WTC11 (cell line): Measurements from ENCODE around the gene SERP2. TPM values are rescaled to one million over a fixed set of nuclear protein-coding genes. Genes with fewer than 3 reads are reported as not detected.

Experiments
- ATAC-seq: fragments of 200-7000 bp; cut with Tn5 transposase; 2 replicates; pipeline ENCODE4 v1.10.0; 2021; ENCODE audit warnings: mild to moderate bottlenecking, moderate library complexity
- CTCF ChIA-PET: fragments of 300-600 bp; sonication (Branson Sonifier 250); formaldehyde crosslinking; loops from one replicate; lab custom pipeline; 2021; ENCODE audit warnings: antibody characterized with exemption; lab: Charles Lee
- POLR2A ChIA-PET: fragments of 350-600 bp; sonication (Branson Sonifier 250); formaldehyde crosslinking; loops from one replicate; lab custom pipeline; 2021; ENCODE audit warnings: antibody characterized with exemption; lab: Charles Lee
- DNase-seq: peaks from one replicate; pipeline ENCODE4 v3.0.0; 2021; ENCODE audit warnings: low spot score
- H3K27ac Mint-ChIP-seq: 2 replicates; pipeline ENCODE4 v1.8.0; 2021; ENCODE audit warnings: mixed read lengths
- H3K27me3 Mint-ChIP-seq: 2 replicates; pipeline ENCODE4 v1.8.0; 2021; ENCODE audit warnings: low read depth, mild to moderate bottlenecking, moderate library complexity, mixed read lengths
- H3K36me3 Mint-ChIP-seq: 2 replicates; pipeline ENCODE4 v1.8.0; 2021; ENCODE audit warnings: mixed read lengths
- H3K4me1 Mint-ChIP-seq: 2 replicates; pipeline ENCODE4 v1.8.0; 2022; ENCODE audit warnings: mixed read lengths
- H3K4me3 Mint-ChIP-seq: 2 replicates; pipeline ENCODE4 v1.8.0; 2021; ENCODE audit warnings: mild to moderate bottlenecking, moderate library complexity, mixed read lengths
- H3K9me3 Mint-ChIP-seq: 2 replicates; pipeline ENCODE4 v1.8.0; 2021; ENCODE audit warnings: mixed read lengths
- AR ChIP-seq: fragments of 250-450 bp; sonication (Bioruptor Pico); IDR thresholded peaks from 2 replicates; pipeline ENCODE4 v1.9.0; 2021; ENCODE audit warnings: mild to moderate bottlenecking
- ATF1 ChIP-seq: sonication (generic); formaldehyde crosslinking; IDR thresholded peaks from 2 replicates; pipeline ENCODE4 v1.8.1; 2023; ENCODE audit warnings: mild to moderate bottlenecking, moderate library complexity, missing genetic modification reagents
- CREM ChIP-seq: sonication (generic); formaldehyde crosslinking; IDR thresholded peaks from 2 replicates; pipeline ENCODE4 v1.8.1; 2022; ENCODE audit warnings: mild to moderate bottlenecking, missing genetic modification reagents, moderate library complexity
- FOXP4 ChIP-seq: sonication (generic); formaldehyde crosslinking; IDR thresholded peaks from 2 replicates; pipeline ENCODE4 v1.8.0; 2022; ENCODE audit warnings: mild to moderate bottlenecking, missing genetic modification reagents
- GTF2I ChIP-seq: fragments of 250-450 bp; sonication (Bioruptor Pico); conservative IDR thresholded peaks from 2 replicates; pipeline ENCODE4 v1.4.0; 2021; ENCODE audit warnings: mild to moderate bottlenecking
- NFE2L1 ChIP-seq: sonication (generic); formaldehyde crosslinking; IDR thresholded peaks from 2 replicates; pipeline ENCODE4 v1.8.1; 2023; ENCODE audit warnings: missing genetic modification reagents
- NFYB ChIP-seq: sonication (generic); formaldehyde crosslinking; conservative IDR thresholded peaks from 2 replicates; pipeline ENCODE4 v1.8.0; 2022; ENCODE audit warnings: low read depth, missing genetic modification reagents
- RELA ChIP-seq: sonication (generic); formaldehyde crosslinking; IDR thresholded peaks from 2 replicates; pipeline ENCODE4 v1.8.1; 2022; ENCODE audit warnings: missing genetic modification reagents, mild to moderate bottlenecking, borderline replicate concordance
- SMAD3 ChIP-seq: sonication (generic); formaldehyde crosslinking; IDR thresholded peaks from 2 replicates; pipeline ENCODE4 v1.8.0; 2022; ENCODE audit warnings: missing genetic modification reagents, mild to moderate bottlenecking, borderline replicate concordance
- STAT6 ChIP-seq: sonication (generic); formaldehyde crosslinking; conservative IDR thresholded peaks from 2 replicates; pipeline ENCODE4 v1.8.1; 2023; ENCODE audit warnings: mild to moderate bottlenecking, low read depth, missing genetic modification reagents, moderate library complexity
- TP53 ChIP-seq: sonication (generic); formaldehyde crosslinking; IDR thresholded peaks from 2 replicates; pipeline ENCODE4 v1.8.1; 2023; ENCODE audit warnings: mild to moderate bottlenecking, missing genetic modification reagents
- ZNF416 ChIP-seq: fragments of 250-450 bp; sonication (Bioruptor Pico); IDR thresholded peaks from 2 replicates; pipeline ENCODE4 v1.9.0; 2021; ENCODE audit warnings: mild to moderate bottlenecking, inconsistent platforms
- ZNF671 ChIP-seq: fragments of 250-450 bp; sonication (Bioruptor Pico); IDR thresholded peaks from 2 replicates; pipeline ENCODE4 v1.8.0; 2021; ENCODE audit warnings: mild to moderate bottlenecking
- total RNA-seq: library from RNA; stranded (reverse); gene quantifications from 3 replicates; pipeline ENCODE4 v1.2.3, GENCODE V29; 2021
- TF ChIP-seq, protein P1 (sequence below): sonication (generic); formaldehyde crosslinking; conservative IDR thresholded peaks from 2 replicates; pipeline ENCODE4 v1.8.1; 2022; ENCODE audit warnings: mild to moderate bottlenecking, missing genetic modification reagents
- TF ChIP-seq, protein P2 (sequence below): sonication (generic); formaldehyde crosslinking; IDR thresholded peaks from 2 replicates; pipeline ENCODE4 v1.8.0; 2022; ENCODE audit warnings: missing genetic modification reagents
- TF ChIP-seq, protein P3 (sequence below): sonication (generic); formaldehyde crosslinking; IDR thresholded peaks from 2 replicates; pipeline ENCODE4 v1.8.1; 2023; ENCODE audit warnings: mild to moderate bottlenecking, missing genetic modification reagents, borderline replicate concordance
- TF ChIP-seq, protein P4 (sequence below): sonication (generic); formaldehyde crosslinking; IDR thresholded peaks from 2 replicates; pipeline ENCODE4 v1.8.0; 2023; ENCODE audit warnings: missing genetic modification reagents
- TF ChIP-seq, protein P5 (sequence below): sonication (generic); formaldehyde crosslinking; IDR thresholded peaks from 2 replicates; pipeline ENCODE4 v1.8.1; 2022; ENCODE audit warnings: mild to moderate bottlenecking, missing genetic modification reagents, moderate library complexity, borderline replicate concordance

SERP2 gene
- total RNA-seq, 1 experiment from 2014 or later, result 1.2 TPM

DNA sequence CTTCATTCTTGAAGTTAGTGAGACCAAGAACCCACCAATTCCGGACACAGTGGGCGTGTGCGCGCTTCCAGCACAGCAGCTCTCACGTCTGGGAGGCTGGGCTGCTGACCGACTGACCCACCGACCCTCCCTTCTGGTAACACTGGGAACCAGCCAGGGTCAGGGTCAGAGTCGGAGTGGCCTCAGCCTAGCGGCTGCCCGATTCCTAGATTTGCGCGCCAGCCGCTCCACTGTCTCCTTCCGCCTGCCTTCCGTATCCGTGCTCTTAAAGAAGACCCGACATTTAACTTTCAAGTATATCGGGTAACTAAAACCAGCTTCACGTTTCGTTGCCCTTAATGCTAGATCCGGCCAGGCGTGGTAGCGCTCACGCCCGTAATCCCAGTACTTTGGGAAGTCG is 41.1 kb downstream of the SERP2 start:
- TF ChIP-seq ZNF416 (CRISPR knock-in tag) (no peak), AR (CRISPR knock-in tag) (no peak), NFE2L1 (CRISPR knock-in tag) (no peak), TP53 (CRISPR knock-in tag) (no peak), ZNF671 (no peak), CREM (CRISPR knock-in tag) (no peak), RELA (CRISPR knock-in tag) (no peak), GTF2I (CRISPR knock-in tag) (no peak), STAT6 (no peak), FOXP4 (no peak), SMAD3 (CRISPR knock-in tag) (no peak), ATF1 (CRISPR knock-in tag) (no peak), NFYB (CRISPR knock-in tag) (no peak)
- TF ChIP-seq, protein P1, sequence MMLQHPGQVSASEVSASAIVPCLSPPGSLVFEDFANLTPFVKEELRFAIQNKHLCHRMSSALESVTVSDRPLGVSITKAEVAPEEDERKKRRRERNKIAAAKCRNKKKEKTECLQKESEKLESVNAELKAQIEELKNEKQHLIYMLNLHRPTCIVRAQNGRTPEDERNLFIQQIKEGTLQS (CRISPR knock-in tag), result no peak
- TF ChIP-seq, protein P2, sequence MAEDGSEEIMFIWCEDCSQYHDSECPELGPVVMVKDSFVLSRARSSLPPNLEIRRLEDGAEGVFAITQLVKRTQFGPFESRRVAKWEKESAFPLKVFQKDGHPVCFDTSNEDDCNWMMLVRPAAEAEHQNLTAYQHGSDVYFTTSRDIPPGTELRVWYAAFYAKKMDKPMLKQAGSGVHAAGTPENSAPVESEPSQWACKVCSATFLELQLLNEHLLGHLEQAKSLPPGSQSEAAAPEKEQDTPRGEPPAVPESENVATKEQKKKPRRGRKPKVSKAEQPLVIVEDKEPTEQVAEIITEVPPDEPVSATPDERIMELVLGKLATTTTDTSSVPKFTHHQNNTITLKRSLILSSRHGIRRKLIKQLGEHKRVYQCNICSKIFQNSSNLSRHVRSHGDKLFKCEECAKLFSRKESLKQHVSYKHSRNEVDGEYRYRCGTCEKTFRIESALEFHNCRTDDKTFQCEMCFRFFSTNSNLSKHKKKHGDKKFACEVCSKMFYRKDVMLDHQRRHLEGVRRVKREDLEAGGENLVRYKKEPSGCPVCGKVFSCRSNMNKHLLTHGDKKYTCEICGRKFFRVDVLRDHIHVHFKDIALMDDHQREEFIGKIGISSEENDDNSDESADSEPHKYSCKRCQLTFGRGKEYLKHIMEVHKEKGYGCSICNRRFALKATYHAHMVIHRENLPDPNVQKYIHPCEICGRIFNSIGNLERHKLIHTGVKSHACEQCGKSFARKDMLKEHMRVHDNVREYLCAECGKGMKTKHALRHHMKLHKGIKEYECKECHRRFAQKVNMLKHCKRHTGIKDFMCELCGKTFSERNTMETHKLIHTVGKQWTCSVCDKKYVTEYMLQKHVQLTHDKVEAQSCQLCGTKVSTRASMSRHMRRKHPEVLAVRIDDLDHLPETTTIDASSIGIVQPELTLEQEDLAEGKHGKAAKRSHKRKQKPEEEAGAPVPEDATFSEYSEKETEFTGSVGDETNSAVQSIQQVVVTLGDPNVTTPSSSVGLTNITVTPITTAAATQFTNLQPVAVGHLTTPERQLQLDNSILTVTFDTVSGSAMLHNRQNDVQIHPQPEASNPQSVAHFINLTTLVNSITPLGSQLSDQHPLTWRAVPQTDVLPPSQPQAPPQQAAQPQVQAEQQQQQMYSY, result no peak
- TF ChIP-seq, protein P3, sequence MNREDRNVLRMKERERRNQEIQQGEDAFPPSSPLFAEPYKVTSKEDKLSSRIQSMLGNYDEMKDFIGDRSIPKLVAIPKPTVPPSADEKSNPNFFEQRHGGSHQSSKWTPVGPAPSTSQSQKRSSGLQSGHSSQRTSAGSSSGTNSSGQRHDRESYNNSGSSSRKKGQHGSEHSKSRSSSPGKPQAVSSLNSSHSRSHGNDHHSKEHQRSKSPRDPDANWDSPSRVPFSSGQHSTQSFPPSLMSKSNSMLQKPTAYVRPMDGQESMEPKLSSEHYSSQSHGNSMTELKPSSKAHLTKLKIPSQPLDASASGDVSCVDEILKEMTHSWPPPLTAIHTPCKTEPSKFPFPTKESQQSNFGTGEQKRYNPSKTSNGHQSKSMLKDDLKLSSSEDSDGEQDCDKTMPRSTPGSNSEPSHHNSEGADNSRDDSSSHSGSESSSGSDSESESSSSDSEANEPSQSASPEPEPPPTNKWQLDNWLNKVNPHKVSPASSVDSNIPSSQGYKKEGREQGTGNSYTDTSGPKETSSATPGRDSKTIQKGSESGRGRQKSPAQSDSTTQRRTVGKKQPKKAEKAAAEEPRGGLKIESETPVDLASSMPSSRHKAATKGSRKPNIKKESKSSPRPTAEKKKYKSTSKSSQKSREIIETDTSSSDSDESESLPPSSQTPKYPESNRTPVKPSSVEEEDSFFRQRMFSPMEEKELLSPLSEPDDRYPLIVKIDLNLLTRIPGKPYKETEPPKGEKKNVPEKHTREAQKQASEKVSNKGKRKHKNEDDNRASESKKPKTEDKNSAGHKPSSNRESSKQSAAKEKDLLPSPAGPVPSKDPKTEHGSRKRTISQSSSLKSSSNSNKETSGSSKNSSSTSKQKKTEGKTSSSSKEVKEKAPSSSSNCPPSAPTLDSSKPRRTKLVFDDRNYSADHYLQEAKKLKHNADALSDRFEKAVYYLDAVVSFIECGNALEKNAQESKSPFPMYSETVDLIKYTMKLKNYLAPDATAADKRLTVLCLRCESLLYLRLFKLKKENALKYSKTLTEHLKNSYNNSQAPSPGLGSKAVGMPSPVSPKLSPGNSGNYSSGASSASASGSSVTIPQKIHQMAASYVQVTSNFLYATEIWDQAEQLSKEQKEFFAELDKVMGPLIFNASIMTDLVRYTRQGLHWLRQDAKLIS (CRISPR knock-in tag), result no peak
- TF ChIP-seq, protein P4, sequence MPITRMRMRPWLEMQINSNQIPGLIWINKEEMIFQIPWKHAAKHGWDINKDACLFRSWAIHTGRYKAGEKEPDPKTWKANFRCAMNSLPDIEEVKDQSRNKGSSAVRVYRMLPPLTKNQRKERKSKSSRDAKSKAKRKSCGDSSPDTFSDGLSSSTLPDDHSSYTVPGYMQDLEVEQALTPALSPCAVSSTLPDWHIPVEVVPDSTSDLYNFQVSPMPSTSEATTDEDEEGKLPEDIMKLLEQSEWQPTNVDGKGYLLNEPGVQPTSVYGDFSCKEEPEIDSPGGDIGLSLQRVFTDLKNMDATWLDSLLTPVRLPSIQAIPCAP, result no peak
- TF ChIP-seq, protein P5, sequence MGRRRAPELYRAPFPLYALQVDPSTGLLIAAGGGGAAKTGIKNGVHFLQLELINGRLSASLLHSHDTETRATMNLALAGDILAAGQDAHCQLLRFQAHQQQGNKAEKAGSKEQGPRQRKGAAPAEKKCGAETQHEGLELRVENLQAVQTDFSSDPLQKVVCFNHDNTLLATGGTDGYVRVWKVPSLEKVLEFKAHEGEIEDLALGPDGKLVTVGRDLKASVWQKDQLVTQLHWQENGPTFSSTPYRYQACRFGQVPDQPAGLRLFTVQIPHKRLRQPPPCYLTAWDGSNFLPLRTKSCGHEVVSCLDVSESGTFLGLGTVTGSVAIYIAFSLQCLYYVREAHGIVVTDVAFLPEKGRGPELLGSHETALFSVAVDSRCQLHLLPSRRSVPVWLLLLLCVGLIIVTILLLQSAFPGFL (CRISPR knock-in tag), result no peak
- POLR2A ChIA-PET, result interaction anchor here (0.5 to 2.8 kb wide), 3 partner anchors 10 to 155 kb away, joined by 4 to 31 read pairs (median 4); no protein-coding TSS in a partner anchor
- Mint-ChIP-seq H3K36me3 (peaks cover 4% of the 10 kb centered on the region), H3K4me1 (peaks cover 53% of the 10 kb centered on the region), H3K9me3 (peaks cover 4% of the 10 kb centered on the region), H3K4me3 (no peak overlapping the region), H3K27me3 (peaks cover 12% of the 10 kb centered on the region), H3K27ac (no peak overlapping the region)
- ATAC-seq (no peak), DNase-seq (no peak)
- CTCF ChIA-PET, result interaction anchor here (0.7 to 1.2 kb wide), 3 partner anchors 11 to 478 kb away, joined by 3 read pairs; no protein-coding TSS in a partner anchor
